HCT116 (cell line): ENCODE data around the gene TBC1D16. TPM values are rescaled to one million over a fixed set of nuclear protein-coding genes. Genes with fewer than 3 reads are reported as not detected.

Source experiments
- ATAC-seq: fragments of 200-7000 bp; cut with Tn5 transposase; 2 replicates; pipeline ENCODE4 v1.9.1; 2020; ENCODE audit warnings: mild to moderate bottlenecking, moderate library complexity
- BruUV-seq: library from RNA; stranded (reverse); fragments of 400-500 nt; replicated peaks from 2 replicates; lab custom pipeline; 2021; lab: Mats Ljungman, UMichigan
- CTCF ChIA-PET: fragments of 300-600 bp; sonication (Branson Sonifier 250); formaldehyde crosslinking; loops from one replicate; lab custom pipeline; 2021; ENCODE audit warnings: antibody characterized with exemption; lab: Charles Lee
- POLR2A ChIA-PET: fragments of 300-600, 350-600 bp; sonication (Branson Sonifier 250); formaldehyde crosslinking; loops from one replicate; lab custom pipeline; 2021; ENCODE audit warnings: antibody characterized with exemption; lab: Charles Lee
- RAD21 ChIA-PET, 2 experiments: fragments of 300-600 bp; sonication (Branson Sonifier 250); formaldehyde crosslinking; loops; one replicate each; lab custom pipeline; 2023; ENCODE audit warnings: low total read pairs in 2 of 2; ENCODE audit not compliant: uncharacterized antibody in 2 of 2, unreplicated experiment in 2 of 2, low non-redundant PET in 1 of 2; lab: Charles Lee
- DNase-seq: peaks from one replicate; pipeline ENCODE4 v3.0.0-alpha.2; 2010; ENCODE audit warnings: low read depth, low spot score
- H2AFZ ChIP-seq: fragments of 200-600 bp; shearing (Covaris generic), sonication (generic); 2 replicates; pipeline ENCODE4 v1.6.1; 2017; ENCODE audit warnings: low read depth, mixed run types, mixed read lengths, antibody characterized with exemption, low read length; ENCODE audit not compliant: poor library complexity, severe bottlenecking
- H3K27ac ChIP-seq: 2 replicates; pipeline ENCODE4 v1.5.1; 2012; ENCODE audit warnings: low read depth, low read length
- H3K27me3 ChIP-seq: fragments of 200-600 bp; sonication (generic); 2 replicates; pipeline ENCODE4 v1.6.1; 2016; ENCODE audit warnings: mixed run types, low read length, mixed read lengths; ENCODE audit not compliant: insufficient read depth
- H3K36me3 ChIP-seq, 2 experiments: fragments of 200-500 bp in 1 of 2; fragments of 200-600 bp in 1 of 2; sonication (Bioruptor generic) in 1 of 2; sonication (generic) in 1 of 2; 2 replicates each; pipeline versions ENCODE4 v1.5.1 to v1.6.1; 2014 to 2016; ENCODE audit warnings: low read length in 2 of 2, inconsistent platforms in 1 of 2, mixed read lengths in 1 of 2, mixed run types in 1 of 2; ENCODE audit not compliant: insufficient read depth in 2 of 2, control insufficient read depth in 1 of 2
- H3K4me1 ChIP-seq, 2 experiments: fragments of 200-600 bp in 1 of 2; sonication (generic) in 1 of 2; 2 replicates each; pipeline versions ENCODE4 v1.5.1 to v1.6.1; 2012 to 2017; ENCODE audit warnings: low read length in 2 of 2, inconsistent platforms in 1 of 2, mild to moderate bottlenecking in 1 of 2, mixed read lengths in 1 of 2, mixed run types in 1 of 2, moderate library complexity in 1 of 2; ENCODE audit not compliant: insufficient read depth in 2 of 2, control insufficient read depth in 1 of 2
- H3K4me2 ChIP-seq: fragments of 200-600 bp; sonication (generic); 2 replicates; pipeline ENCODE4 v1.6.1; 2017; ENCODE audit warnings: mixed run types, low read length, mixed read lengths
- H3K4me3 ChIP-seq, 2 experiments: fragments of 200-600 bp in 1 of 2; sonication (generic) in 1 of 2; replicated peaks in 1 of 2; 2 replicates each; pipeline ENCODE4 v1.5.1; 2011 to 2016; ENCODE audit warnings: low read length in 2 of 2, control low read depth in 1 of 2, low read depth in 1 of 2, mild to moderate bottlenecking in 1 of 2, mixed read lengths in 1 of 2, mixed run types in 1 of 2
- H3K79me2 ChIP-seq: fragments of 200-600 bp; sonication (generic); 2 replicates; pipeline ENCODE4 v1.6.1; 2017; ENCODE audit warnings: mild to moderate bottlenecking, mixed run types, low read length, moderate library complexity, mixed read lengths; ENCODE audit not compliant: insufficient read depth
- H3K9ac ChIP-seq: fragments of 200-600 bp; sonication (generic); 2 replicates; pipeline ENCODE4 v1.6.1; 2016; ENCODE audit warnings: low read length, mixed read lengths
- H3K9me2 ChIP-seq: fragments of 200-600 bp; sonication (generic), shearing (Covaris generic); 2 replicates; pipeline ENCODE4 v1.6.1; 2017; ENCODE audit warnings: mixed run types, mild to moderate bottlenecking, moderate library complexity; ENCODE audit not compliant: insufficient read depth
- H3K9me3 ChIP-seq, 2 experiments: fragments of 200-500 bp in 1 of 2; fragments of 200-600 bp in 1 of 2; sonication (Bioruptor generic) in 1 of 2; sonication (generic) in 1 of 2; 2 replicates each; pipeline ENCODE4 v1.6.1; 2014 to 2017; ENCODE audit warnings: low read length in 2 of 2, mixed read lengths in 2 of 2, inconsistent platforms in 1 of 2, low read depth in 1 of 2, mild to moderate bottlenecking in 1 of 2, mixed run types in 1 of 2, moderate library complexity in 1 of 2; ENCODE audit not compliant: control insufficient read depth in 1 of 2, insufficient read depth in 1 of 2
- H4K20me1 ChIP-seq: fragments of 200-600 bp; sonication (generic), shearing (Covaris generic); 2 replicates; pipeline ENCODE4 v1.6.1; 2017; ENCODE audit warnings: mixed run types, mild to moderate bottlenecking, moderate library complexity; ENCODE audit not compliant: insufficient read depth
- CBX3 ChIP-seq: IDR thresholded peaks from 2 replicates; pipeline ENCODE4 v1.6.1; 2012; ENCODE audit warnings: low read depth
- EGR1 ChIP-seq: IDR thresholded peaks from 2 replicates; pipeline ENCODE4 v1.6.1; 2012; ENCODE audit warnings: low read depth
- EZH2phosphoT487 ChIP-seq: fragments of 200-600 bp; IDR thresholded peaks from 2 replicates; pipeline ENCODE4 v1.6.1; 2018; ENCODE audit warnings: antibody characterized with exemption, borderline replicate concordance
- FOSL1 ChIP-seq: IDR thresholded peaks from 2 replicates; pipeline ENCODE4 v1.6.1; 2012; ENCODE audit warnings: low read depth
- JUND ChIP-seq: IDR thresholded peaks from 2 replicates; pipeline ENCODE4 v1.6.1; 2012
- MAX ChIP-seq: IDR thresholded peaks from 2 replicates; pipeline ENCODE4 v1.6.1; 2012
- POLR2AphosphoS5 ChIP-seq: IDR thresholded peaks from 2 replicates; pipeline ENCODE4 v1.6.1; 2011; ENCODE audit warnings: mild to moderate bottlenecking, low read depth, low read length, moderate library complexity
- ZNF274 ChIP-seq: fragments of 200-500 bp; sonication (Bioruptor generic); IDR thresholded peaks from 2 replicates; pipeline ENCODE4 v1.6.1; 2014; ENCODE audit warnings: mild to moderate bottlenecking, low read depth, low read length, inconsistent platforms
- intact Hi-C: fragments of 100-400 bp; cut with micrococcal nuclease; formaldehyde crosslinking; loops from 2 replicates; pipeline ENCODE4 v1.10.0; 2022
- total RNA-seq: library from RNA; stranded (reverse); gene quantifications from one replicate; pipeline ENCODE4 v1.2.1, GENCODE V29; 2021; ENCODE audit not compliant: unreplicated experiment
- TF ChIP-seq, protein P1 (sequence below): IDR thresholded peaks from 2 replicates; pipeline ENCODE4 v1.6.1; 2012; ENCODE audit warnings: low read depth

The TBC1D16 gene
- total RNA-seq, 1 experiment from 2014 or later = 31.1 TPM

GRCh38 chr17:79932451-79933306, 103.0 kb downstream of the TBC1D16 start:
- ChIA-PET RAD21 (no interaction called here), POLR2A (no interaction called here), CTCF (no interaction called here)
- H3K9ac ChIP-seq = no peak overlapping the region
- no TSS peak for BruUV-seq
- no peak overlapping the region for H3K4me3 ChIP-seq
- no peaks in the 10 kb centered on the region for H3K79me2 ChIP-seq
- ATAC-seq (no peak), DNase-seq (no peak)
- intact Hi-C loops = no loop called here
- H2AFZ ChIP-seq = no peak overlapping the region
- no peaks in the 10 kb centered on the region for H4K20me1 ChIP-seq
- H3K9me2 ChIP-seq = no peaks in the 10 kb centered on the region
- H3K36me3 ChIP-seq = no peaks in the 10 kb centered on the region
- H3K4me1 ChIP-seq = peaks cover 19 to 38% of the 10 kb centered on the region in 2 experiments
- no peaks in the 10 kb centered on the region for H3K9me3 ChIP-seq
- H3K27ac ChIP-seq = no peak overlapping the region; the same call in 1 of the 2 replicates
- no peaks in the 10 kb centered on the region for H3K27me3 ChIP-seq
- H3K4me2 ChIP-seq = no peak overlapping the region
- TF ChIP-seq, protein P1, sequence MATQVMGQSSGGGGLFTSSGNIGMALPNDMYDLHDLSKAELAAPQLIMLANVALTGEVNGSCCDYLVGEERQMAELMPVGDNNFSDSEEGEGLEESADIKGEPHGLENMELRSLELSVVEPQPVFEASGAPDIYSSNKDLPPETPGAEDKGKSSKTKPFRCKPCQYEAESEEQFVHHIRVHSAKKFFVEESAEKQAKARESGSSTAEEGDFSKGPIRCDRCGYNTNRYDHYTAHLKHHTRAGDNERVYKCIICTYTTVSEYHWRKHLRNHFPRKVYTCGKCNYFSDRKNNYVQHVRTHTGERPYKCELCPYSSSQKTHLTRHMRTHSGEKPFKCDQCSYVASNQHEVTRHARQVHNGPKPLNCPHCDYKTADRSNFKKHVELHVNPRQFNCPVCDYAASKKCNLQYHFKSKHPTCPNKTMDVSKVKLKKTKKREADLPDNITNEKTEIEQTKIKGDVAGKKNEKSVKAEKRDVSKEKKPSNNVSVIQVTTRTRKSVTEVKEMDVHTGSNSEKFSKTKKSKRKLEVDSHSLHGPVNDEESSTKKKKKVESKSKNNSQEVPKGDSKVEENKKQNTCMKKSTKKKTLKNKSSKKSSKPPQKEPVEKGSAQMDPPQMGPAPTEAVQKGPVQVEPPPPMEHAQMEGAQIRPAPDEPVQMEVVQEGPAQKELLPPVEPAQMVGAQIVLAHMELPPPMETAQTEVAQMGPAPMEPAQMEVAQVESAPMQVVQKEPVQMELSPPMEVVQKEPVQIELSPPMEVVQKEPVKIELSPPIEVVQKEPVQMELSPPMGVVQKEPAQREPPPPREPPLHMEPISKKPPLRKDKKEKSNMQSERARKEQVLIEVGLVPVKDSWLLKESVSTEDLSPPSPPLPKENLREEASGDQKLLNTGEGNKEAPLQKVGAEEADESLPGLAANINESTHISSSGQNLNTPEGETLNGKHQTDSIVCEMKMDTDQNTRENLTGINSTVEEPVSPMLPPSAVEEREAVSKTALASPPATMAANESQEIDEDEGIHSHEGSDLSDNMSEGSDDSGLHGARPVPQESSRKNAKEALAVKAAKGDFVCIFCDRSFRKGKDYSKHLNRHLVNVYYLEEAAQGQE = no peak
- TF ChIP-seq, all 23 proteins: peak for 0

DNA sequence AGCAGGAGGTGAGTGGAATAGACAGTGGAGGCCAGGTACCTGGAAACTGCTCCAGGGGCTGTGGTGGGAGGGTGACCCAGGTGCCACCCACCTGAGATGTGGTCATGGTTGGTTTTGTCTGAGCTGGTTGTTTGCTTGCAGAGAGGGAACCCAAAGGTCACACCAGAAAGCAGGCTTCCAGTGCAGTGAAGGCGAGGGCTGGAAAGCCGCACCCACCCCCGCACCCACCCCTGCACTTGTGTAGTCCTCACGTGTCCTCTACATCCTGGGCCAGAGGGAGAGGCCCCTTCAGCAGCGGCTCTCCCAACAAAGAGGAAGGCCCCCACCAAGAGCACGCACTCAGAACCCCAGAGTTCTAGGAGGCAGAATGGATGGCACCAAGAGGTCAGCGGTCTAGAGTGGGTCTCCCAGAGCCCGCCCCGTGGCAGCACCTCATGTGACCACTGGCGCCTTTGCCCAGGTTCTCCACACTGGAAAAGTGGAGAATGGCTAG, 103.8 kb downstream of the TBC1D16 start:
- no peaks in the 10 kb centered on the region for H3K9me3 ChIP-seq
- H3K4me2 ChIP-seq = no peak overlapping the region
- ATAC-seq = no peak
- TF ChIP-seq ZNF274 = no peak
- no peak for TF ChIP-seq JUND
- no peak for TF ChIP-seq MAX
- TF ChIP-seq FOSL1 = no peak
- no peak for TF ChIP-seq CBX3
- TF ChIP-seq EGR1 = no peak
- TF ChIP-seq POLR2AphosphoS5 = no peak
- TF ChIP-seq EZH2phosphoT487 = no peak
- H3K9ac ChIP-seq = no peak overlapping the region
- no peak overlapping the region for H3K27ac ChIP-seq
- H3K36me3 ChIP-seq = no peaks in the 10 kb centered on the region
- DNase-seq = no peak
- intact Hi-C loops = no loop called here
- no peaks in the 10 kb centered on the region for H4K20me1 ChIP-seq
- H3K79me2 ChIP-seq = no peaks in the 10 kb centered on the region
- no peak overlapping the region for H3K4me3 ChIP-seq
- peaks cover 19 to 38% of the 10 kb centered on the region in 2 experiments for H3K4me1 ChIP-seq
- no peak overlapping the region for H2AFZ ChIP-seq
- RAD21 ChIA-PET = no interaction called here
- POLR2A ChIA-PET = interaction anchor here (0.7 kb wide), 1 partner anchor 92 kb away, joined by 3 read pairs; the partner anchor contains the start of gene CBX4
- CTCF ChIA-PET = no interaction called here
- BruUV-seq = no TSS peak
- no peaks in the 10 kb centered on the region for H3K27me3 ChIP-seq
- no peaks in the 10 kb centered on the region for H3K9me2 ChIP-seq
